HepG2 (cell line): Measurements from ENCODE around the gene HSPB7. TPM values are rescaled to one million over a fixed set of nuclear protein-coding genes. Genes with fewer than 3 reads are reported as not detected.

Source experiments
- ATAC-seq: fragments of 200-7000 bp; cut with Tn5 transposase; 3 replicates; pipeline ENCODE4 v1.9.1; 2020; ENCODE audit warnings: mild to moderate bottlenecking, moderate library complexity
- BruUV-seq: library from RNA; stranded (reverse); fragments of 400-500 nt; replicated peaks from 2 replicates; lab custom pipeline; 2021; lab: Mats Ljungman, UMichigan
- CTCF ChIA-PET: fragments of 300-600 bp; formaldehyde crosslinking; extraction: SDS; loops from one replicate; lab custom pipeline; 2021; ENCODE audit warnings: low total read pairs, inconsistent platforms, low intra/inter-chr PET ratio; lab: Yijun Ruan, JAX
- POLR2A ChIA-PET: fragments of 350-600 bp; sonication (Branson Sonifier 250); formaldehyde crosslinking; loops from one replicate; lab custom pipeline; 2020; ENCODE audit warnings: antibody characterized with exemption, inconsistent platforms; lab: Yijun Ruan, JAX
- DNase-seq: peaks from one replicate; pipeline ENCODE4 v3.0.0-alpha.2; 2015; ENCODE audit warnings: low spot score
- FAIRE-seq: peaks from 3 replicates; lab custom pipeline; 2011; peaks lifted over from hg19 to GRCh38; lab: Jason Lieb, UNC
- H2AFZ ChIP-seq: one replicate; pipeline ENCODE4 v1.6.1; 2011; ENCODE audit warnings: low read length, inconsistent platforms
- H3K27ac ChIP-seq: fragments of 300-600 bp; 3 replicates; pipeline ENCODE4 v1.8.0; 2011; ENCODE audit warnings: mixed run types, mild to moderate bottlenecking, mixed read lengths, low read length, inconsistent platforms; ENCODE audit not compliant: insufficient read depth; ENCODE audit errors: extremely low read length
- H3K27me3 ChIP-seq, 2 experiments: fragments of 200-600 bp in 1 of 2; 2 replicates in 1 of 2; 3 replicates in 1 of 2; pipeline versions ENCODE4 v1.6.0 to v1.8.0; 2011; ENCODE audit warnings: low read length in 2 of 2, mild to moderate bottlenecking in 2 of 2, moderate library complexity in 2 of 2, inconsistent platforms in 1 of 2; ENCODE audit not compliant: insufficient read depth in 2 of 2, control insufficient read depth in 1 of 2
- H3K36me3 ChIP-seq, 2 experiments: fragments of 200-600 bp in 1 of 2; replicated peaks in 1 of 2; 2 replicates in 1 of 2; 3 replicates in 1 of 2; pipeline versions ENCODE4 v1.5.1 to v1.8.0; 2011; ENCODE audit warnings: low read length in 2 of 2, inconsistent platforms in 1 of 2; ENCODE audit not compliant: insufficient read depth in 2 of 2, control insufficient read depth in 1 of 2
- H3K4me1 ChIP-seq: 2 replicates; pipeline ENCODE4 v1.5.1; 2012; ENCODE audit warnings: low read length, inconsistent platforms; ENCODE audit not compliant: insufficient read depth
- H3K4me2 ChIP-seq: 2 replicates; pipeline ENCODE4 v1.6.0; 2011; ENCODE audit warnings: low read depth, low read length, inconsistent platforms
- H3K4me3 ChIP-seq, 3 experiments: fragments of 200-600 bp in 1 of 3; sonication (generic), shearing (Covaris generic) in 1 of 3; replicated peaks in 1 of 3; 2 replicates each; pipeline ENCODE4 v1.5.1; 2011 to 2016; ENCODE audit warnings: low read length in 3 of 3, inconsistent platforms in 2 of 3, low read depth in 2 of 3, mild to moderate bottlenecking in 2 of 3, control low read depth in 1 of 3, mixed read lengths in 1 of 3; ENCODE audit not compliant: insufficient read depth in 1 of 3
- H3K79me2 ChIP-seq: one replicate; pipeline ENCODE4 v1.6.1; 2011; ENCODE audit warnings: low read length, inconsistent platforms; ENCODE audit not compliant: insufficient read depth
- H3K9ac ChIP-seq: 2 replicates; pipeline ENCODE4 v1.6.0; 2011; ENCODE audit warnings: mild to moderate bottlenecking, low read depth, low read length, inconsistent platforms; ENCODE audit not compliant: insufficient read depth
- H3K9me3 ChIP-seq: 2 replicates; pipeline ENCODE4 v1.5.1; 2012; ENCODE audit warnings: mild to moderate bottlenecking, low read length
- H4K20me1 ChIP-seq: 2 replicates; pipeline ENCODE4 v1.6.0; 2011; ENCODE audit warnings: inconsistent platforms, mild to moderate bottlenecking, low read length, moderate library complexity; ENCODE audit not compliant: insufficient read depth
- DZIP1 ChIP-seq: sonication (generic); formaldehyde crosslinking; IDR thresholded peaks from 2 replicates; pipeline ENCODE4 v1.5.0; 2020; ENCODE audit warnings: mild to moderate bottlenecking, missing genetic modification reagents
- GFI1 ChIP-seq: sonication (generic); formaldehyde crosslinking; IDR thresholded peaks from 2 replicates; pipeline ENCODE4 v1.5.0; 2020; ENCODE audit warnings: missing genetic modification reagents, mild to moderate bottlenecking, borderline replicate concordance
- SALL1 ChIP-seq: sonication (generic); formaldehyde crosslinking; IDR thresholded peaks from 2 replicates; pipeline ENCODE4 v1.8.0; 2022; ENCODE audit warnings: mild to moderate bottlenecking, missing genetic modification reagents
- ZNF687 ChIP-seq: sonication (generic); formaldehyde crosslinking; IDR thresholded peaks from 2 replicates; pipeline ENCODE4 v1.5.1; 2020; ENCODE audit warnings: mild to moderate bottlenecking, missing genetic modification reagents, moderate library complexity
- ZNF816 ChIP-seq: sonication (generic); formaldehyde crosslinking; IDR thresholded peaks from 2 replicates; pipeline ENCODE4 v1.8.0; 2022; ENCODE audit warnings: missing genetic modification reagents, mild to moderate bottlenecking, borderline replicate concordance
- WGBS: methylation state at CpG from one replicate; pipeline ENCODE4 v1.1.6; 2017; ENCODE audit warnings: low lambda C conversion rate; 5-methylcytosine and 5-hydroxymethylcytosine counted together
- in situ Hi-C: cut with HindIII; loops from 2 replicates; pipeline ENCODE4 v1.10.0; 2017; ENCODE audit warnings: low pct_unique_long_range_greater_than_20kb; ENCODE audit not compliant: extremely low pct_ligation_motif_present
- intact Hi-C: fragments of 100-400 bp; cut with micrococcal nuclease; formaldehyde crosslinking; loops from one replicate; pipeline ENCODE4 v1.10.0; 2022; ENCODE audit not compliant: unreplicated experiment
- polyA plus RNA-seq, 8 experiments: library from polyadenylated mRNA; depleted of rRNA in 3 of 8; stranded (reverse) in 7 of 8; unstranded in 1 of 8; fragments of >200 nt; fragmentation: Illumina TruSeq in 4 of 8; extraction: Trizol in 4 of 8; gene quantifications; 2 replicates each; pipeline versions ENCODE4 v1.2.1 to v1.2.3, GENCODE V29; 2011 to 2016; ENCODE audit warnings: low read depth in 4 of 8, missing spikeins in 1 of 8, mixed read lengths in 1 of 8; ENCODE audit not compliant: insufficient read depth in 1 of 8
- total RNA-seq, 5 experiments: library from RNA; depleted of rRNA; stranded (reverse); fragments of >200 nt; fragmentation: Illumina TruSeq; extraction: Trizol; gene quantifications; 2 replicates each; pipeline ENCODE4 v1.2.3, GENCODE V29; 2016; ENCODE audit warnings: low read depth in 1 of 5
- TF ChIP-seq, protein P1 (sequence below): sonication (generic); formaldehyde crosslinking; IDR thresholded peaks from 2 replicates; pipeline ENCODE4 v1.4.0; 2020; ENCODE audit warnings: mild to moderate bottlenecking, missing genetic modification reagents, borderline replicate concordance

HSPB7 gene
- total and polyA plus RNA-seq, 2 of the 13 experiments (the other 11 are each of a cell fraction or from before 2014, with no cell fraction given), result 0.20 TPM; not detected in 1

DNA sequence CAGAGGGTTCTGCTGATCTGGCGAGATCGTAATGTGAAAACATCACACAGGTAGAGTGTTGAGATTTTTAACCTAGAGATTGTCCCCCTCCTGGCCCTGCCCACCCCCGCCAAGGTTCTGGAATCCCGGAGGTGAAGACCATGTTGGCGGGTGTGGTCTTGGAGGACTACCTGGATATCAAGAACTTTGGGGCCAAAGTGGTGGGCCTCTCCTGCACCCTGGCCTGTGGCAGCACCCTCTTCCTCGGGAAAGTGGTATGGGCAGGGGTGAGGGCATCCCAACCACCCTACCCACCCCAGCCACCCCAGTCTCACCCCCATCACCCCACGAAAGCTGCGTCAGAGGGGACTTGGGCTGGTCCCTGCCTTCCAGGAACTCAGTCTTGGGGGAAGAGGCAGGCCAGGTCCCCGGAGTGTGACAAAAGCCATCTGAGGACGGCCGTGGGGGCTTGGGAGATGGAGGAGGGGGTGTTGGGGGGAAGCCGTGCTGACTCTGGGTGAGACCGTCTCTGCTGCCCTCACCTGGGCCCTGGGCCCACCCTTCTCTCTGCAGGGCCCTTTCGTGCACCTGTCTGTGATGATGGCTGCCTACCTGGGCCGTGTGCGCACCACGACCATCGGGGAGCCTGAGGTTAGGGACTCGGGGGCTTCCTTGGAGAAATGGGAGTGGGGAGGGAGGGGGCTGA, 30.1 kb upstream of the HSPB7 start (continued):
- TF ChIP-seq, protein P1, sequence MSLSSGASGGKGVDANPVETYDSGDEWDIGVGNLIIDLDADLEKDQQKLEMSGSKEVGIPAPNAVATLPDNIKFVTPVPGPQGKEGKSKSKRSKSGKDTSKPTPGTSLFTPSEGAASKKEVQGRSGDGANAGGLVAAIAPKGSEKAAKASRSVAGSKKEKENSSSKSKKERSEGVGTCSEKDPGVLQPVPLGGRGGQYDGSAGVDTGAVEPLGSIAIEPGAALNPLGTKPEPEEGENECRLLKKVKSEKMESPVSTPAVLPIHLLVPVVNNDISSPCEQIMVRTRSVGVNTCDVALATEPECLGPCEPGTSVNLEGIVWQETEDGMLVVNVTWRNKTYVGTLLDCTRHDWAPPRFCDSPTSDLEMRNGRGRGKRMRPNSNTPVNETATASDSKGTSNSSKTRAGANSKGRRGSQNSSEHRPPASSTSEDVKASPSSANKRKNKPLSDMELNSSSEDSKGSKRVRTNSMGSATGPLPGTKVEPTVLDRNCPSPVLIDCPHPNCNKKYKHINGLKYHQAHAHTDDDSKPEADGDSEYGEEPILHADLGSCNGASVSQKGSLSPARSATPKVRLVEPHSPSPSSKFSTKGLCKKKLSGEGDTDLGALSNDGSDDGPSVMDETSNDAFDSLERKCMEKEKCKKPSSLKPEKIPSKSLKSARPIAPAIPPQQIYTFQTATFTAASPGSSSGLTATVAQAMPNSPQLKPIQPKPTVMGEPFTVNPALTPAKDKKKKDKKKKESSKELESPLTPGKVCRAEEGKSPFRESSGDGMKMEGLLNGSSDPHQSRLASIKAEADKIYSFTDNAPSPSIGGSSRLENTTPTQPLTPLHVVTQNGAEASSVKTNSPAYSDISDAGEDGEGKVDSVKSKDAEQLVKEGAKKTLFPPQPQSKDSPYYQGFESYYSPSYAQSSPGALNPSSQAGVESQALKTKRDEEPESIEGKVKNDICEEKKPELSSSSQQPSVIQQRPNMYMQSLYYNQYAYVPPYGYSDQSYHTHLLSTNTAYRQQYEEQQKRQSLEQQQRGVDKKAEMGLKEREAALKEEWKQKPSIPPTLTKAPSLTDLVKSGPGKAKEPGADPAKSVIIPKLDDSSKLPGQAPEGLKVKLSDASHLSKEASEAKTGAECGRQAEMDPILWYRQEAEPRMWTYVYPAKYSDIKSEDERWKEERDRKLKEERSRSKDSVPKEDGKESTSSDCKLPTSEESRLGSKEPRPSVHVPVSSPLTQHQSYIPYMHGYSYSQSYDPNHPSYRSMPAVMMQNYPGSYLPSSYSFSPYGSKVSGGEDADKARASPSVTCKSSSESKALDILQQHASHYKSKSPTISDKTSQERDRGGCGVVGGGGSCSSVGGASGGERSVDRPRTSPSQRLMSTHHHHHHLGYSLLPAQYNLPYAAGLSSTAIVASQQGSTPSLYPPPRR (CRISPR knock-in tag), result no peak

- WGBS, result 40% methylated on average over 1 of the region's 7 CpGs
- Histone ChIP-seq H3K4me1 (peaks cover 9% of the 10 kb centered on the region), H3K9me3 (no peaks in the 10 kb centered on the region), H3K27me3 (peaks cover 11 to 40% of the 10 kb centered on the region in 2 experiments), H3K36me3 (no peaks in the 10 kb centered on the region), H3K79me2 (no peaks in the 10 kb centered on the region), H2AFZ (no peak overlapping the region), H3K9ac (no peak overlapping the region), H3K4me3 (no peak overlapping the region), H3K4me2 (no peak overlapping the region), H4K20me1 (no peaks in the 10 kb centered on the region), H3K27ac (no peak overlapping the region)
- FAIRE-seq (no peak), DNase-seq (peak; percentile 34), ATAC-seq (peak; percentile 76)
- ChIA-PET POLR2A (no interaction called here), CTCF (no interaction called here)
- BruUV-seq, result no TSS peak
- intact Hi-C loops, result no loop called here
- in situ Hi-C loops, result loop anchor here (5.0 kb wide), 1 partner anchor 35 kb away; no protein-coding TSS in a partner anchor
- TF ChIP-seq DZIP1 (CRISPR knock-in tag) (no peak), ZNF816 (CRISPR knock-in tag) (no peak), GFI1 (peak; percentile 99), SALL1 (CRISPR knock-in tag) (peak; percentile 30; the same call in 1 of the 2 replicates), ZNF687 (CRISPR knock-in tag) (peak; percentile 25; the same call in 1 of the 2 replicates)
Measured at GRCh38 chr1:16046842-16047241, 29.0 kb upstream of the HSPB7 start.
